ENCODE measurements around the gene OGFOD2. TPM values are rescaled to one million over a fixed set of nuclear protein-coding genes. Genes with fewer than 3 reads are reported as not detected.

OGFOD2 gene
- total RNA-seq (2014; rRNA removed) (33.3 and 35.6 TPM in 2 replicates), Bru-seq, nascent RNA (percentile 63 among the genes with signal in this experiment), BruChase-seq, experiment 1, labeled RNA remaining after a 6-hour chase (percentile 70 among the genes with signal in this experiment), BruChase-seq, experiment 2, labeled RNA remaining after a 2-hour chase (percentile 65 among the genes with signal in this experiment)
- long read RNA-seq, transcript OGFOD2-201 (7 exons, 1,780 nt), result major isoform, 27 of 125 reads
- long read RNA-seq, transcript OGFOD2-205 (7 exons, 1,488 nt), result minor isoform, 5 of 125 reads
- long read RNA-seq, partial matches to known transcripts, result 40 of 125 reads
- long read RNA-seq, other reads (novel, unspliced or antisense), result 51 of 125 reads

DNA sequence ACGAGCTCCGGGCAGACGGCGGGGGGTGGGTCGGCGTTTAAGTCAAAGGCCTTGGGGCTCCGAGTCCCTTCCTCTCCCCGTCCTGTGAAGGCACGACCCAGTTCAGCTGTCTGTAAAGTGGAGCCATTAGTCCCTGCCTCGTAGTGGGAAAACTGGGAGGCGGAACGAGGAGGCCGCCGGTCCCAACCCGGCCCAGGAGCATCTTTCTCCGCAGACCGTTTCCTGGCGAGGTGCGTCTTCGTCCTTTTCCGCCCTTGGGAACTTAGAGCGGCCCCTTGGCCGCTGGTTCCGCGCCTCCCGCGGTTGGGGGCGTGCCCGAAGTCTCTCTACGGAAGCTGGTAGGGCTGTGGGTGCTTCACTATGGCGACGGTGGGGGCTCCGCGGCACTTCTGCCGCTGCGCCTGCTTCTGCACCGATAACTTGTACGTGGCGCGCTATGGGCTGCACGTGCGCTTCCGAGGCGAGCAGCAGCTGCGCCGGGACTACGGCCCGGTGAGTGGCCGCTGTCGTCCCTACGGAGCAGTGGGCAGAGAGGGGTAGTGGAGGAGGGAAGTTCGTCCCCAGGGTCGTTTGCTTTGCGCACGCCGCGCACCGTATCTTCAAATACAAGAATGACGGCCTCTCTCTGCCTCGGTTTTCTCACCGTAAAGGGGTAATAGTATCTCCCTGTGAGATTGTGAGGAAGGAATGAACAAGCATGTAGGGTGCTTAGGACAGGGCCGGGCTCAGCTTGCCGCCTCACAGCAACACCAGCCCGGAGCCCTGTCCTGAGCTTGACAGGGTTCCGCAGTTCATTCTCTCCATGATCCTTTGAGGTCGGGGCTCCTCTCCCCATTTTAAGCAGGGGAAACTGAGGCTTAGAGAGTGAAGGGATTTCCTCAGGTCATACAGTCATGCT is at the start of gene OGFOD2:
OGFOD2 (plus strand) TSS at position 353 of the 898 bp plus-strand sequence; CDS start at position 361, 8 bp downstream.
- H3K27me3 ChIP-seq (ENCODE audit: low read length), result no peaks in the 10 kb centered on the region
- TF ChIP-seq, protein P1, sequence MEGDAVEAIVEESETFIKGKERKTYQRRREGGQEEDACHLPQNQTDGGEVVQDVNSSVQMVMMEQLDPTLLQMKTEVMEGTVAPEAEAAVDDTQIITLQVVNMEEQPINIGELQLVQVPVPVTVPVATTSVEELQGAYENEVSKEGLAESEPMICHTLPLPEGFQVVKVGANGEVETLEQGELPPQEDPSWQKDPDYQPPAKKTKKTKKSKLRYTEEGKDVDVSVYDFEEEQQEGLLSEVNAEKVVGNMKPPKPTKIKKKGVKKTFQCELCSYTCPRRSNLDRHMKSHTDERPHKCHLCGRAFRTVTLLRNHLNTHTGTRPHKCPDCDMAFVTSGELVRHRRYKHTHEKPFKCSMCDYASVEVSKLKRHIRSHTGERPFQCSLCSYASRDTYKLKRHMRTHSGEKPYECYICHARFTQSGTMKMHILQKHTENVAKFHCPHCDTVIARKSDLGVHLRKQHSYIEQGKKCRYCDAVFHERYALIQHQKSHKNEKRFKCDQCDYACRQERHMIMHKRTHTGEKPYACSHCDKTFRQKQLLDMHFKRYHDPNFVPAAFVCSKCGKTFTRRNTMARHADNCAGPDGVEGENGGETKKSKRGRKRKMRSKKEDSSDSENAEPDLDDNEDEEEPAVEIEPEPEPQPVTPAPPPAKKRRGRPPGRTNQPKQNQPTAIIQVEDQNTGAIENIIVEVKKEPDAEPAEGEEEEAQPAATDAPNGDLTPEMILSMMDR (conservative IDR thresholded peaks at IDR 0.05; ENCODE audit: low read depth, low read length), result no peak
- TF ChIP-seq EZH2 (IDR thresholded peaks at IDR 0.05; ENCODE audit: low read length, unreplicated experiment), result no peak
- no peak for TF ChIP-seq EZH2phosphoT487 (IDR thresholded peaks at IDR 0.05; ENCODE audit: borderline replicate concordance, low read length)
- TSS peak; percentile 52 for BruUV-seq (replicated peaks)
- H3K9me2 ChIP-seq (replicated peaks; ENCODE audit: low read length), result no peaks in the 10 kb centered on the region
- peaks cover 41% of the 10 kb centered on the region for H3K79me2 ChIP-seq (ENCODE audit: low read length)
- H3K9me3 ChIP-seq (ENCODE audit: low read length), result no peaks in the 10 kb centered on the region
- H3F3A ChIP-seq (ENCODE audit: low read length, unreplicated experiment), result no peaks in the 10 kb centered on the region
- peak within 1 kb of the TSS; percentile 96 for H3K4me3 ChIP-seq (ENCODE audit: low read length)
- peak within 1 kb of the TSS; percentile 87 for H3K4me2 ChIP-seq (ENCODE audit: low read length)
- peak within 1 kb of the TSS; percentile 96 for H3K9ac ChIP-seq (ENCODE audit: low read length)
- peak; percentile 93 for DNase-seq
- peaks cover 19% of the 10 kb centered on the region for H3K4me1 ChIP-seq (ENCODE audit: insufficient read depth, low read length)
- H4K20me1 ChIP-seq (ENCODE audit: low read length), result no peaks in the 10 kb centered on the region
- H2AFZ ChIP-seq (ENCODE audit: low read length), result peak within 1 kb of the TSS; percentile 100
- POLR2A ChIA-PET (ENCODE audit: unreplicated experiment), result interaction anchor here (0.5 kb wide), 2 partner anchors 76 to 86 kb away, joined by 4 to 6 read pairs; no protein-coding TSS in a partner anchor
- no peaks in the 10 kb centered on the region for H3K36me3 ChIP-seq (ENCODE audit: low read depth, low read length)
- ATAC-seq, result peak; percentile 75
- intact Hi-C loops (cut with micrococcal nuclease), result loop anchor here (2.0 kb wide), 1 partner anchor 258 kb away; the partner anchor contains the start of genes MPHOSPH9 and MTRFR
- CTCF ChIA-PET, result interaction anchor here (0.6 to 1.6 kb wide), 2 partner anchors 115 to 263 kb away, joined by 6 read pairs; no protein-coding TSS in a partner anchor
- peak within 1 kb of the TSS; percentile 83 for H3K27ac ChIP-seq (ENCODE audit: low read length)

DNA sequence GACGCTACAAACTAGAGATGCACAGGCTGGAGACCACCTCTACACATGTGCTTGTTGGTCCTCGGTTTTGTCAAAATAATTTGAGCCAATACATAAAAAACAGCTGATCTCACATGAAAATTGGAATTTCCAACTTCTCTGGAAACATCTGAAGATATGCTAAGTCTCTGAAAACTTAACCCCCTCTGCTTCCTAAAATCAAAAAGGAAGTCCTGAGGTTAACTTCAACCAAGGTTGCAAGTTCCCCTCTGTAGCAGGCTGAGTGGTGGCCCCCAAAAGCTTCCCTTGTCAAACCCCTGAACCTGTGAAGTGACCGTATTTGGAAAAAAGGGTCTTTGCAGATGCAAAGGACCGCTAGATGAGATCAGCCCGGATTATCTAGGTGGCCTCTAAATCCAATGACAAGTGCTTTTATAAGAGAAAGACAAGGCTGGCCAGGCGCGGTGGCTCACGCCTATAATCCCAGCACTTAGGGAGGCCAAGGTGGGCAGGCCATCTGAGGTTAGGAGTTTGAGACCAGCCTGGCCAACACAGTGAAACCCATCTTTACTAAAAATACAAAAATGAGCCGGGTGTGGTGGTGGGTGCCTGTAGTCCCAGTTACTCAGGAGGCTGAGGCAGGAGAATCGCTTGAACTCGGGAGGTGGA is 47.2 kb upstream of the OGFOD2 start:
- H3F3A ChIP-seq (ENCODE audit: low read length, unreplicated experiment), result no peaks in the 10 kb centered on the region
- ATAC-seq (no peak), DNase-seq (no peak)
- H3K4me1 ChIP-seq (ENCODE audit: insufficient read depth, low read length), result no peaks in the 10 kb centered on the region
- H4K20me1 ChIP-seq (ENCODE audit: low read length), result no peaks in the 10 kb centered on the region
- intact Hi-C loops (cut with micrococcal nuclease), result no loop called here
- no peak overlapping the region for H3K9ac ChIP-seq (ENCODE audit: low read length)
- H3K4me2 ChIP-seq (ENCODE audit: low read length), result no peak overlapping the region
- H3K9me2 ChIP-seq (replicated peaks; ENCODE audit: low read length), result no peaks in the 10 kb centered on the region
- BruUV-seq (replicated peaks), result no TSS peak
- TF ChIP-seq EZH2phosphoT487 (IDR thresholded peaks at IDR 0.05; ENCODE audit: borderline replicate concordance, low read length) (no peak), EZH2 (IDR thresholded peaks at IDR 0.05; ENCODE audit: low read length, unreplicated experiment) (no peak)
- TF ChIP-seq, protein P1 (conservative IDR thresholded peaks at IDR 0.05; ENCODE audit: low read depth, low read length), result no peak
- H3K27me3 ChIP-seq (ENCODE audit: low read length), result no peaks in the 10 kb centered on the region
- CTCF ChIA-PET, result no interaction called here
- POLR2A ChIA-PET (ENCODE audit: unreplicated experiment), result no interaction called here
- H3K9me3 ChIP-seq (ENCODE audit: low read length), result no peaks in the 10 kb centered on the region
- H3K36me3 ChIP-seq (ENCODE audit: low read depth, low read length), result no peaks in the 10 kb centered on the region
- H3K79me2 ChIP-seq (ENCODE audit: low read length), result no peaks in the 10 kb centered on the region
- H2AFZ ChIP-seq (ENCODE audit: low read length), result no peak overlapping the region
- no peak overlapping the region for H3K4me3 ChIP-seq (ENCODE audit: low read length)
- no peak overlapping the region for H3K27ac ChIP-seq (ENCODE audit: low read length)
